HTR-8/SVneo (cell line): ENCODE data around the gene SPP2.

Source experiments
- DNase-seq: peaks from one replicate; pipeline ENCODE4 v3.0.0; 2011; ENCODE audit warnings: low spot score, mixed read lengths; ENCODE audit not compliant: insufficient read length
- FAIRE-seq: peaks from 2 replicates; lab custom pipeline; 2011; peaks lifted over from hg19 to GRCh38; lab: Jason Lieb, UNC

Gene SPP2

GRCh38 chr2:234050455-234051135 lies at the start of gene SPP2:
Gene SPP2, plus strand, starts transcription at chr2:234050702. Its CDS starts 85 bp downstream, at chr2:234050787.
- no peak for DNase-seq
- no peak for FAIRE-seq

- FAIRE-seq = no peak
- no peak for DNase-seq
Measured at GRCh38 chr2:234001380-234002160, 48.9 kb upstream of the SPP2 start.

GRCh38 chr2:234002281-234002680 lies 48.2 kb upstream of the SPP2 start:
- DNase-seq (no peak), FAIRE-seq (no peak)

GRCh38 chr2:234003972-234004617 lies 46.4 kb upstream of the SPP2 start:
- DNase-seq = peak; percentile 79
- FAIRE-seq = peak; percentile 94

GRCh38 chr2:234005126-234005525 lies 45.4 kb upstream of the SPP2 start:
- FAIRE-seq = no peak

GRCh38 chr2:234006501-234006900 lies 44.0 kb upstream of the SPP2 start:
- no peak for DNase-seq
- FAIRE-seq = no peak

More at GRCh38 chr2:234005126-234005525, 45.4 kb upstream of the SPP2 start:
- no peak for DNase-seq

GRCh38 chr2:234014427-234014826 lies 36.1 kb upstream of the SPP2 start:
- no peak for DNase-seq
- no peak for FAIRE-seq

- no peak for FAIRE-seq
- DNase-seq = no peak
Measured at GRCh38 chr2:234015861-234016260, 34.6 kb upstream of the SPP2 start.

- DNase-seq (no peak), FAIRE-seq (no peak)
Measured at GRCh38 chr2:234019896-234020295, 30.6 kb upstream of the SPP2 start.

GRCh38 chr2:234020332-234020731 lies 30.2 kb upstream of the SPP2 start:
- DNase-seq = no peak
- no peak for FAIRE-seq

GRCh38 chr2:234022424-234022823 lies 28.1 kb upstream of the SPP2 start:
- FAIRE-seq = no peak

GRCh38 chr2:234024304-234024703 lies 26.2 kb upstream of the SPP2 start:
- no peak for FAIRE-seq

More at GRCh38 chr2:234022424-234022823, 28.1 kb upstream of the SPP2 start:
- DNase-seq = no peak

GRCh38 chr2:234025466-234025865 lies 25.0 kb upstream of the SPP2 start:
- FAIRE-seq = no peak
- DNase-seq = no peak

More at GRCh38 chr2:234024304-234024703, 26.2 kb upstream of the SPP2 start:
- DNase-seq = no peak

GRCh38 chr2:234025891-234026401 lies 24.6 kb upstream of the SPP2 start:
- DNase-seq (peak; percentile 38), FAIRE-seq (no peak)

GRCh38 chr2:234026693-234027254 lies 23.7 kb upstream of the SPP2 start:
- FAIRE-seq (no peak), DNase-seq (no peak)

GRCh38 chr2:234027641-234028040 lies 22.9 kb upstream of the SPP2 start:
- no peak for FAIRE-seq
- no peak for DNase-seq

- FAIRE-seq = no peak
- no peak for DNase-seq
Measured at GRCh38 chr2:234029150-234029733, 21.3 kb upstream of the SPP2 start.

- DNase-seq = no peak
Measured at GRCh38 chr2:234031207-234031606, 19.3 kb upstream of the SPP2 start.

GRCh38 chr2:234032279-234032856 lies 18.1 kb upstream of the SPP2 start:
- FAIRE-seq (no peak), DNase-seq (no peak)

More at GRCh38 chr2:234031207-234031606, 19.3 kb upstream of the SPP2 start:
- no peak for FAIRE-seq

GRCh38 chr2:234033174-234033573 lies 17.3 kb upstream of the SPP2 start:
- DNase-seq (no peak), FAIRE-seq (no peak)
